ENCODE results near the gene TSNAX.

Gene TSNAX

GRCh38 chr1:231601824-231602672, 73.6 kb downstream of the TSNAX start:
- DNase-seq (ENCODE audit: low read depth): no peak

- DNase-seq (ENCODE audit: low read depth): no peak
These were observed 74.2 kb downstream of the TSNAX start for GRCh38 chr1:231602673-231602984.

GRCh38 chr1:231603598-231604275, 75.3 kb downstream of the TSNAX start:
- DNase-seq (ENCODE audit: low read depth): no peak

- DNase-seq (ENCODE audit: low read depth): no peak
These were observed 75.8 kb downstream of the TSNAX start for GRCh38 chr1:231604276-231604621.

GRCh38 chr1:231605149-231606100, 77.0 kb downstream of the TSNAX start:
- DNase-seq (ENCODE audit: low read depth): no peak

GRCh38 chr1:231606712-231607111, 78.2 kb downstream of the TSNAX start:
- no peak for DNase-seq (ENCODE audit: low read depth)

- no peak for DNase-seq (ENCODE audit: low read depth)
These were observed 81.9 kb downstream of the TSNAX start for GRCh38 chr1:231610388-231610787.

- DNase-seq (ENCODE audit: low read depth): no peak
These were observed 82.6 kb downstream of the TSNAX start for GRCh38 chr1:231611111-231611510.

GRCh38 chr1:231611851-231612250, 83.4 kb downstream of the TSNAX start:
- DNase-seq (ENCODE audit: low read depth): no peak

- no peak for DNase-seq (ENCODE audit: low read depth)
These were observed 84.1 kb downstream of the TSNAX start for GRCh38 chr1:231612393-231613089.

- no peak for DNase-seq (ENCODE audit: low read depth)
These were observed 85.2 kb downstream of the TSNAX start for GRCh38 chr1:231613419-231614349.
